ENCODE data around the gene CASKIN2.

GRCh38 chr17:75471207-75471606 is 44.1 kb downstream of the CASKIN2 start:
- TF ChIP-seq POLR2A (IDR thresholded peaks at IDR 0.05; ENCODE audit: low read depth, low read length), result no peak
- no peak for TF ChIP-seq POLR2AphosphoS5 (IDR thresholded peaks at IDR 0.05; ENCODE audit: low read depth, low read length)
- no peak for TF ChIP-seq TAF1 (IDR thresholded peaks at IDR 0.05; ENCODE audit: low read depth, low read length)

Measured in GM12891 (cell line).